Activated T-cell treated with anti-CD3 and anti-CD28 coated beads for 1 hour (primary cell): Measurements from ENCODE around the gene LAIR1.

Experiments
- DNase-seq: peaks from one replicate; pipeline ENCODE4 v3.0.0-alpha.2; 2020; ENCODE audit warnings: low read depth

Gene LAIR1

GRCh38 chr19:54317108-54317964 lies 47.4 kb downstream of the LAIR1 start:
- DNase-seq: no peak

DNA sequence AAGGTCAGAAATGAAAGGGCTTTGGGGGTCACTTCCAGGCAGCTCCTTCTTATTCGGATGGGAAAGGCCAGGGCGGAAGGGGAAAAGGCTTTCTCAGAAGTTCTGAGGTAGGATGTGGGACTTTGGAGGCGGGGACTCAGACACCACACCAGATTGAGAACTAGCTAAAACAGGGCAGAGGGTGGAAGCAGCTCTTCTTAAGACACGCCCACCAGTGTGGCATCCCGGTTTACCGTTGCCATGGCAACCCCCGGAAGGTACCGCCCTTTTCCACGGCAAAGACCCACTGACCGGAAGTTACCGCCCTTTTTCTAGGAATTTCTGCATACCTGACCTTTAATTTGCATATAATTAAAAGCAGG lies 48.0 kb downstream of the LAIR1 start:
- DNase-seq: no peak

DNA sequence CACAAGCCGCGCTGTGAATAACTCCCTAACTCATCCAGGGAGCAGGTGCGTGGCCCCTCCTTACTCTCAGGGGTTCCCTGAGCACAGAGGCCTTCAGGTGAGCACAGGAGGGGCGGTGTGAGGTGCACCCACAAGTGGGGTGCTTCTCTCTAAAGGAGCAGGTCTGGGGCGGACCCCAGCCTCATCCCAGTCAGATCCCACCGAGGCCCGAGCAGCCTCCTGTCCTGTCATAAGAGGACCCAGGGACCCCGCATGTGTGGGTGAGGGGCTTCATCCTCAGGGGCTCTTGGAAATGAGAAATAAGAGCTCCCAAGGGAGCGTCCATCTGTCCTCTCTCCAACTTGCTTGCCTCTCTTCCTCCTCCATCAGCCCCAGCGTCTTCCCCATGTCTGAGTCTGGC lies 48.8 kb downstream of the LAIR1 start:
- no peak for DNase-seq

DNA sequence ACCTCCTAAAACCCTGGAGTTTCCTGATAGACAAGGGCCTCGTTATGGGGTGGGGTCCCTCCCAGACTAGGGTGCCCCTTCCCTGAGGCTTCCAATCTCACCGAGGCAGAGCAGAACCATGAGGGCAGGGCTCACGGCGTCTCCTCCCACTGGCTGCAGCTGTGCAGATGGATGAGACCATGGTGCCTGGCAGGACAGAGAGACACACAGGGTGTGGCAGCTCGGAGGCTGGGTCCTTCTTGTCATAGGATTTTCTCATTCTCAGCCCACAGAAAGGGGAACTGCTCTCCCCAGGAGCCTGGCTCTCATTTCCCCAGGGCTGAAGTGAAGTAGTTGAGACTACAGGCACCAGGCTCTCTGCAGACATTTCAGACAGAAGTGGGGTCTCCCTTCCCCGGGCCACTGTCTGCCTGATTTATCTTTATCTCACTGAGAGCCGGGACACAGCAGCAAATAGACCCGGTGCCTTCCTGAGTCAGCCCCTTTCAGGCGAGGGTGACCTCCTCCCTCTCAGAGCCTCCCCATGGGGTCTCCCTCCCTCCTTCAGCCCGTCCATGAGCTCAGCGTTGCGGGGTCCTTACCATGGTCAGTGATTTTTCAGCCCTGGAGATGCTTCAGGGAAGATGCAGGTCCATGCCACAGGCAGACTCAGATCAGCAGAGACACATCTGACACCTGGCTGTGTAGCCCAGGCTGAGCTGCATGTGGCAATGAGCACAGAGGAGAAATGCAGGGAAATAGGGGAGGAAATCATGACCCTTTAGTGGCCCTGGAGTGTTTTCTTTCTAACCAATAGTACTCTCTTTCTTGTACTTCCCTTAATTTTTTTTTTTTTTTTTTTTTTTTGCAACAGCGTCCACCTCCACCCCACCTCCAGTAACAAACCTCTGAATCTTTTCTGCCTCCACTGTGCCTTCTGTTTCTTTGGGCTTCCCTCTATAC lies 52.0 kb downstream of the LAIR1 start, which contains the start of gene LILRA5:
Gene LILRA5, minus strand, starts transcription at position 731 of the 942 bp plus-strand sequence. Its CDS starts 147 bp downstream, at position 584.
- no peak for DNase-seq

- DNase-seq: no peak
These were observed 52.7 kb downstream of the LAIR1 start for GRCh38 chr19:54312011-54312410.

GRCh38 chr19:54311486-54311885 lies 53.2 kb downstream of the LAIR1 start:
- DNase-seq: no peak

GRCh38 chr19:54310543-54310942 lies 54.2 kb downstream of the LAIR1 start:
- DNase-seq: no peak

DNA sequence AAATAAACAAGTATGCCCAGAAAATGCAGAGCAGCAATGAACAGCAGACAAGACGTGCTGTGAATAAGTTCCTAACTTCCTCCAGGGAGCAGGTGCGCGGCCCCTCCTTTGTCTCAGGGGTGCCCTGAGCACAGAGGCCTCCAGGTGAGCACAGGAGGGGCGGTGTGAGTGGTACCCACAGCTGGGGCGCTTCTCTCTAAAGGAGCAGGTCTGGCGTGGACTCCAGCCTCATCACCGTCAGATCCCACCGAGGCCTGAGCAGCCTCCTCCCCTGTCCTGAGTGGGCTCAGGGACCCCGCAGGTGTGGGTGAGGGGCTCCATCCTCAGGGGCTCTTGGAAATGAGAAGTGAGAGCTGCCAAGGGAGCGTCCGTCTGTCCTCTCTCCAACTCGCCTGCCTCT lies 54.9 kb downstream of the LAIR1 start:
- DNase-seq: no peak

DNA sequence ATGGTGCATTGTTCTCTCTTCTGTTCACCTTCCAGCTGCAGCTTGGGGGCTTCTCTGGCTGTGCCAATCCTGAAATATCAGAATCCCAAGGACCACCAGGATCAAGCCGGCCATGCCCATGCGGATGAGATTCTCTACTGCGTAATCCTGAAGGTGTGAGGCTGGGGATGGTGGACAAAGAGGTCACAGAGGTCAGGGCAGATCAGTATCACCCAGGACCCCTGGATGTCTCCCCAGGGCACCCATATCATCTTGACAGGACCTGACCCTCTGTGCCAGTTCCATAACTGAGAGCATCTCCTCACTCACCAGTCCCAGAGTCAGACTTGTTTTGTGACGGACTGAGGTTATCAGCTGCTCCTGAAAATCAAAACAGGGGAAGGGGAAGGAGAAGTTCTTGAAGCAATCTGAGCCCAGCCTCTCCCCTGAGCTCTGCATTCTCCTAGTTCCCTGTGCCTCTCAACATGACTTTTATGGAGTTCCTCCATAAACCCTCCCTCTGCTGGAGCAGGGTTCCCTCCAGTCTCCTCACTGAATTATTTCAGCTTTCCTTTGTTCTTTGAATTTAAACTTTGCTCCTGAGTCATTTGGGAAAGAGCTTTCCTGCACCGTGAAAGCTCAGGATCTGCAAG lies 57.2 kb downstream of the LAIR1 start:
- DNase-seq: no peak

GRCh38 chr19:54305141-54305540 lies 59.6 kb downstream of the LAIR1 start:
- no peak for DNase-seq

- DNase-seq: no peak
These were observed 62.5 kb downstream of the LAIR1 start for GRCh38 chr19:54302257-54302656.
